H1 (cell line): ENCODE measurements around the gene ZNF581. TPM values are rescaled to one million over a fixed set of nuclear protein-coding genes. Genes with fewer than 3 reads are reported as not detected.

Experiments used
- CTCF ChIA-PET: fragments of 300-600 bp; sonication (Branson Sonifier 250); formaldehyde crosslinking; loops from one replicate; lab custom pipeline; 2021; ENCODE audit not compliant: partially characterized antibody; lab: Charles Lee
- POLR2A ChIA-PET: fragments of 300-600 bp; sonication (Branson Sonifier 250); formaldehyde crosslinking; loops from one replicate; lab custom pipeline; 2021; ENCODE audit warnings: inconsistent platforms; ENCODE audit not compliant: partially characterized antibody; lab: Charles Lee
- DNase-seq, 2 experiments: peaks; one replicate each; pipeline versions ENCODE4 v3.0.0 to v3.0.0-alpha.2; 2010 to 2022; ENCODE audit warnings: low spot score in 2 of 2, low read depth in 1 of 2, mixed read lengths in 1 of 2
- FAIRE-seq: peaks from 2 replicates; lab custom pipeline; 2011; peaks lifted over from hg19 to GRCh38; lab: Jason Lieb, UNC
- H2AFZ ChIP-seq: 2 replicates; pipeline ENCODE4 v1.8.1; 2012; ENCODE audit warnings: low read length, inconsistent platforms
- H2AK5ac ChIP-seq: 2 replicates; pipeline ENCODE4 v1.6.1; 2013; ENCODE audit warnings: low read depth, low read length
- H2BK120ac ChIP-seq: replicated peaks from 2 replicates; pipeline ENCODE3; 2013; ENCODE audit warnings: low read depth, low read length, inconsistent platforms
- H2BK12ac ChIP-seq: 2 replicates; pipeline ENCODE4 v1.6.1; 2013; ENCODE audit warnings: low read depth, low read length
- H2BK15ac ChIP-seq: 2 replicates; pipeline ENCODE4 v1.6.1; 2013; ENCODE audit warnings: low read length
- H2BK20ac ChIP-seq: 2 replicates; pipeline ENCODE4 v1.6.1; 2013; ENCODE audit warnings: low read length
- H2BK5ac ChIP-seq: 2 replicates; pipeline ENCODE4 v1.6.1; 2013; ENCODE audit warnings: low read depth, low read length
- H3K14ac ChIP-seq: 2 replicates; pipeline ENCODE4 v1.6.1; 2013; ENCODE audit warnings: inconsistent platforms; ENCODE audit not compliant: insufficient read length
- H3K18ac ChIP-seq: 2 replicates; pipeline ENCODE4 v1.6.1; 2013; ENCODE audit warnings: low read length; ENCODE audit errors: extremely low read depth
- H3K23ac ChIP-seq: 2 replicates; pipeline ENCODE4 v1.6.1; 2013; ENCODE audit warnings: inconsistent platforms; ENCODE audit not compliant: insufficient read length
- H3K23me2 ChIP-seq: 2 replicates; pipeline ENCODE4 v1.6.1; 2013; ENCODE audit warnings: low read depth, low read length
- H3K27ac ChIP-seq: 2 replicates; pipeline ENCODE4 v1.6.1; 2011; ENCODE audit warnings: low read depth, low read length, inconsistent platforms
- H3K27me3 ChIP-seq, 4 experiments: replicated peaks in 1 of 4; 1 replicate in 1 of 4; 2 replicates in 3 of 4; pipeline versions ENCODE4 v1.6.1 to v1.8.1; 2011 to 2013; ENCODE audit warnings: low read length in 3 of 4, mild to moderate bottlenecking in 3 of 4, inconsistent platforms in 2 of 4, mixed read lengths in 2 of 4, moderate library complexity in 1 of 4; ENCODE audit not compliant: control insufficient read depth in 3 of 4, insufficient read depth in 3 of 4; ENCODE audit errors: extremely low read depth in 1 of 4
- H3K36me3 ChIP-seq, 4 experiments: 2 replicates each; pipeline versions ENCODE4 v1.6.1 to v1.8.1; 2011 to 2013; ENCODE audit warnings: mild to moderate bottlenecking in 4 of 4, low read length in 3 of 4, moderate library complexity in 2 of 4, control low read depth in 1 of 4, inconsistent platforms in 1 of 4; ENCODE audit not compliant: insufficient read depth in 4 of 4, control insufficient read depth in 2 of 4
- H3K4ac ChIP-seq: replicated peaks from 2 replicates; pipeline ENCODE3; 2013; ENCODE audit warnings: low read length, low read depth, mixed read lengths, inconsistent platforms; ENCODE audit not compliant: insufficient read length
- H3K4me1 ChIP-seq, 4 experiments: replicated peaks in 1 of 4; 1 replicate in 1 of 4; 2 replicates in 3 of 4; pipeline versions ENCODE4 v1.6.1 to v1.8.1; 2011 to 2013; ENCODE audit warnings: low read length in 3 of 4, inconsistent platforms in 2 of 4, mixed read lengths in 1 of 4; ENCODE audit not compliant: insufficient read depth in 4 of 4, control insufficient read depth in 3 of 4
- H3K4me2 ChIP-seq, 2 experiments: 2 replicates each; pipeline versions ENCODE4 v1.6.1 to v1.8.1; 2011 to 2013; ENCODE audit warnings: low read depth in 2 of 2, low read length in 2 of 2, control low read depth in 1 of 2, inconsistent platforms in 1 of 2, mild to moderate bottlenecking in 1 of 2; ENCODE audit not compliant: insufficient read depth in 1 of 2
- H3K4me3 ChIP-seq, 4 experiments: fragments of 200-600, 300-600 bp in 1 of 4; sonication (generic), shearing (Covaris generic), sonication (Bioruptor Twin) in 1 of 4; 2 replicates each; pipeline versions ENCODE4 v1.5.1 to v1.8.1; 2011 to 2016; ENCODE audit warnings: low read length in 4 of 4, low read depth in 3 of 4, control low read depth in 2 of 4, inconsistent platforms in 2 of 4, mild to moderate bottlenecking in 2 of 4, mixed read lengths in 1 of 4, moderate library complexity in 1 of 4; ENCODE audit not compliant: insufficient read depth in 2 of 4; ENCODE audit errors: extremely low read depth in 1 of 4
- H3K56ac ChIP-seq: replicated peaks from 2 replicates; pipeline ENCODE3; 2013; ENCODE audit warnings: low read depth, mild to moderate bottlenecking, mixed read lengths, low read length, inconsistent platforms; ENCODE audit not compliant: insufficient read length
- H3K79me1 ChIP-seq: 2 replicates; pipeline ENCODE4 v1.6.1; 2013; ENCODE audit warnings: low read depth, low read length, control low read depth
- H3K79me2 ChIP-seq, 2 experiments: 2 replicates each; pipeline versions ENCODE4 v1.6.1 to v1.8.1; 2012 to 2013; ENCODE audit warnings: low read length in 2 of 2, mild to moderate bottlenecking in 2 of 2, inconsistent platforms in 1 of 2; ENCODE audit not compliant: insufficient read depth in 2 of 2, control insufficient read depth in 1 of 2
- H3K9ac ChIP-seq, 4 experiments: replicated peaks in 1 of 4; 1 replicate in 1 of 4; 2 replicates in 3 of 4; pipeline versions ENCODE4 v1.6.1 to v1.8.1; 2011 to 2013; ENCODE audit warnings: low read depth in 3 of 4, low read length in 3 of 4, control low read depth in 2 of 4, mild to moderate bottlenecking in 2 of 4, moderate library complexity in 2 of 4, inconsistent platforms in 1 of 4; ENCODE audit errors: extremely low read depth in 1 of 4
- H3K9me3 ChIP-seq, 2 experiments: 2 replicates each; pipeline versions ENCODE4 v1.6.1 to v1.8.1; 2012 to 2013; ENCODE audit warnings: mild to moderate bottlenecking in 2 of 2, moderate library complexity in 2 of 2, control low read depth in 1 of 2, inconsistent platforms in 1 of 2, low read depth in 1 of 2, low read length in 1 of 2, mixed read lengths in 1 of 2; ENCODE audit not compliant: insufficient read depth in 2 of 2
- H4K20me1 ChIP-seq, 2 experiments: replicated peaks in 1 of 2; 2 replicates each; pipeline versions ENCODE3 to v1.8.1; 2011 to 2013; ENCODE audit warnings: inconsistent platforms in 2 of 2, low read length in 2 of 2, mild to moderate bottlenecking in 1 of 2; ENCODE audit not compliant: insufficient read depth in 2 of 2, control insufficient read depth in 1 of 2
- H4K5ac ChIP-seq: 2 replicates; pipeline ENCODE4 v1.6.1; 2013; ENCODE audit warnings: low read length, low read depth, mixed read lengths, inconsistent platforms; ENCODE audit not compliant: insufficient read length
- H4K8ac ChIP-seq: 2 replicates; pipeline ENCODE4 v1.8.0; 2013; ENCODE audit warnings: mild to moderate bottlenecking, moderate library complexity, low read length, inconsistent platforms; ENCODE audit not compliant: insufficient read depth; ENCODE audit errors: extremely low read depth
- H4K91ac ChIP-seq: replicated peaks from 2 replicates; pipeline ENCODE3; 2013; ENCODE audit warnings: low read length, mixed read lengths, inconsistent platforms; ENCODE audit not compliant: insufficient read length
- BACH1 ChIP-seq: IDR thresholded peaks from 2 replicates; pipeline ENCODE4 v1.6.1; 2012; ENCODE audit warnings: low read length, improper control_type of control experiment
- EP300 ChIP-seq, 2 experiments: IDR thresholded peaks; 1 replicate in 1 of 2; 2 replicates in 1 of 2; pipeline ENCODE4 v1.6.1; 2011 to 2012; ENCODE audit warnings: low read depth in 2 of 2, low read length in 2 of 2, mild to moderate bottlenecking in 2 of 2, borderline replicate concordance in 1 of 2, inconsistent platforms in 1 of 2, moderate library complexity in 1 of 2
- FOSL1 ChIP-seq: IDR thresholded peaks from 2 replicates; pipeline ENCODE4 v1.6.1; 2011; ENCODE audit warnings: mild to moderate bottlenecking, low read depth, low read length, moderate library complexity; ENCODE audit not compliant: insufficient read depth
- WGBS, 2 experiments: shearing (Covaris generic) in 1 of 2; methylation state at CpG; one replicate each; pipeline versions ENCODE4 v1.1.6 to v1.1.7; 2013 to 2015; ENCODE audit warnings: low lambda C conversion rate in 2 of 2, mixed read lengths in 2 of 2, inconsistent platforms in 1 of 2, low coverage in 1 of 2, missing lambda C conversion rate in 1 of 2; ENCODE audit not compliant: insufficient replicate concordance in 2 of 2, insufficient coverage in 1 of 2, insufficient read length in 1 of 2; ENCODE audit errors: extremely low coverage in 1 of 2, missing lambda C conversion rate in 1 of 2; 5-methylcytosine and 5-hydroxymethylcytosine counted together
- polyA plus RNA-seq, 7 experiments: library from polyadenylated mRNA; depleted of rRNA in 3 of 7; stranded (reverse) in 5 of 7; unstranded in 2 of 7; fragments of >200 nt in 5 of 7; fragments of 200-250 nt in 2 of 7; gene quantifications; 1 replicate in 5 of 7; 2 replicates in 1 of 7; 4 replicates in 1 of 7; pipeline versions ENCODE4 v1.2.1 to v1.2.3, GENCODE V29; 2011 to 2013; ENCODE audit warnings: missing spikeins in 2 of 7, mixed read lengths in 2 of 7
- total RNA-seq: library from RNA; stranded (reverse); fragmentation: NEBNext Ultra II Directional; extraction: Animal tissue kit (Norgen Biotek cat#: 25700); gene quantifications from 2 replicates; pipeline ENCODE4 v1.2.1, GENCODE V29; 2021
- TF ChIP-seq, protein P1 (sequence below): IDR thresholded peaks from 2 replicates; pipeline ENCODE4 v1.6.1; 2012; ENCODE audit warnings: inconsistent platforms
- TF ChIP-seq, protein P2 (sequence below): IDR thresholded peaks from 2 replicates; pipeline ENCODE4 v1.6.1; 2011; ENCODE audit warnings: low read length, improper control_type of control experiment

The ZNF581 gene
- total and polyA plus RNA-seq, 2 of the 8 experiments (the other 6 are each of a cell fraction or from before 2014, with no cell fraction given): 73.0 to 76.1 TPM

DNA sequence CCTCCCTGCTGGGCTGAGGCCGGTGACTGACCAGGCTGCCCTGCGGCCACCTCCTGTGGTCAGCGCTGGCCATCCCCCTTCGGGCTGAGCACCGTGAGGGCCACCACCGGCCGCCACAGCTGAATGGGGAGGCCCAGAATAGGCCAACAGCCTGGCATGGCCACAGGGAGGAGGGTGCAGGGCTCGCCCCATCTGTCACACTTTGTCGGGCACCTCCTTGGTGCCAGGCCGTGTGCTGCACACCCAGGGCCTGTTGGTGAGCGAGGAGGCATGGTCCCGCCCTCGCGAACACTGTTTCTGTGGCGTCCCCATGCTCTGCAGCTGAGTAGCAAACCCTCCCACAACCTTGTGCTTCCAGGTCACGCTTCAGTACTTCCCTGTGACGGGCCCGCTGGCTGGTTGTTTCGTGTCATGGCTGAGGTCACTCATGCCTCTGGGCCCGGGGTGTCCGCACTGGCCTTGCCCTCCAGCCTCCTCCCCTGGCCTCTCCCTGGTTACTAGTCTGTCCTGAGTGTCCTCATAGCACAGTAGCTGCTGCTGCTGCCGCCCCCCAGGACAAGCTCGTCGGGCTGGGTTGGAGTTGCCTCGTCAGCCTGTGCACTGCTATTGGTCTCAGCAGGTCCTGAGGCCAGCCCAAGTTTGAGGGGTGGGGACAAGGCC, 46.8 kb downstream of the ZNF581 start:
- POLR2A ChIA-PET: interaction anchor here (1.9 kb wide), 1 partner anchor 13 kb away, joined by 6 read pairs; no protein-coding TSS in a partner anchor
- H2BK12ac ChIP-seq: no peak overlapping the region
- DNase-seq (no peak), FAIRE-seq (no peak)
- H3K14ac ChIP-seq: no peak overlapping the region
- H3K18ac ChIP-seq: no peak overlapping the region
- no peak overlapping the region for H3K4me2 ChIP-seq
- H4K8ac ChIP-seq: no peak overlapping the region
- H3K27ac ChIP-seq: no peak overlapping the region
- H3K4me3 ChIP-seq: no peak overlapping the region
- H2BK15ac ChIP-seq: no peak overlapping the region
- H4K91ac ChIP-seq: no peak overlapping the region
- H3K9me3 ChIP-seq: no peaks in the 10 kb centered on the region
- H4K20me1 ChIP-seq: peaks cover 1 to 31% of the 10 kb centered on the region in 2 experiments
- H3K79me2 ChIP-seq: peaks cover 0 to 5% of the 10 kb centered on the region in 2 experiments; a peak in 1 of 4 replicates
- H2BK20ac ChIP-seq: no peak overlapping the region
- H2AK5ac ChIP-seq: no peak overlapping the region
- peaks cover 3% of the 10 kb centered on the region for H3K79me1 ChIP-seq
- H3K9ac ChIP-seq: no peak overlapping the region
- H2AFZ ChIP-seq: no peak overlapping the region
- no peaks in the 10 kb centered on the region for H3K23me2 ChIP-seq
- H2BK120ac ChIP-seq: no peak overlapping the region
- H3K4ac ChIP-seq: no peak overlapping the region
- no peak overlapping the region for H2BK5ac ChIP-seq
- 97% methylated on average over 19 of the region's 25 CpGs; no CpG with 5 or more reads in 1 of the 2 experiments for WGBS, 2 experiments
- no peak overlapping the region for H3K23ac ChIP-seq
- H3K4me1 ChIP-seq: no peaks in the 10 kb centered on the region
- CTCF ChIA-PET: interaction anchor here (0.5 kb wide), 1 partner anchor 647 kb away, joined by 4 read pairs; no protein-coding TSS in a partner anchor
- no peaks in the 10 kb centered on the region; a peak in 1 of 7 replicates for H3K27me3 ChIP-seq
- peaks cover 2 to 57% (median 18%) of the 10 kb centered on the region in 4 experiments; a peak in 6 of 8 replicates for H3K36me3 ChIP-seq
- no peak overlapping the region for H4K5ac ChIP-seq
- H3K56ac ChIP-seq: no peak overlapping the region
- TF ChIP-seq BACH1 (no peak), EP300 (IDR thresholded peaks at IDR 0.05; ENCODE audit: borderline replicate concordance in 1 of 2, low read depth in 2 of 2, low read length in 2 of 2) (no peak), FOSL1 (no peak)
- TF ChIP-seq, protein P1, sequence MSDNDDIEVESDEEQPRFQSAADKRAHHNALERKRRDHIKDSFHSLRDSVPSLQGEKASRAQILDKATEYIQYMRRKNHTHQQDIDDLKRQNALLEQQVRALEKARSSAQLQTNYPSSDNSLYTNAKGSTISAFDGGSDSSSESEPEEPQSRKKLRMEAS: no peak
- TF ChIP-seq, protein P2, sequence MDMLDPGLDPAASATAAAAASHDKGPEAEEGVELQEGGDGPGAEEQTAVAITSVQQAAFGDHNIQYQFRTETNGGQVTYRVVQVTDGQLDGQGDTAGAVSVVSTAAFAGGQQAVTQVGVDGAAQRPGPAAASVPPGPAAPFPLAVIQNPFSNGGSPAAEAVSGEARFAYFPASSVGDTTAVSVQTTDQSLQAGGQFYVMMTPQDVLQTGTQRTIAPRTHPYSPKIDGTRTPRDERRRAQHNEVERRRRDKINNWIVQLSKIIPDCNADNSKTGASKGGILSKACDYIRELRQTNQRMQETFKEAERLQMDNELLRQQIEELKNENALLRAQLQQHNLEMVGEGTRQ: no peak
